Naive thymus-derived CD4-positive, alpha-beta T cell (primary cell): ENCODE measurements around the gene HMGN4. TPM values are rescaled to one million over a fixed set of nuclear protein-coding genes. Genes with fewer than 3 reads are reported as not detected.

ENCODE experiments used
- ATAC-seq: fragments of 150-1000 bp; cut with Tn5 transposase; 2 replicates; pipeline ENCODE4 v1.10.0; 2021; ENCODE audit warnings: mild to moderate bottlenecking, moderate library complexity
- CTCF ChIA-PET: fragments of 350-600 bp; sonication (Branson Sonifier 250); formaldehyde crosslinking; loops from one replicate; lab custom pipeline; 2021; ENCODE audit warnings: antibody characterized with exemption; lab: Charles Lee
- POLR2A ChIA-PET: fragments of 350-600 bp; sonication (Branson Sonifier 250); formaldehyde crosslinking; loops from one replicate; lab custom pipeline; 2021; ENCODE audit warnings: antibody characterized with exemption, inconsistent platforms; lab: Charles Lee
- DNase-seq, 9 donors: peaks; one replicate each; pipeline versions ENCODE4 v3.0.0 to v3.0.0-alpha.2; 2020 to 2022; ENCODE audit warnings: mixed read lengths in 1 of 9
- H3K27ac ChIP-seq: one replicate; pipeline ENCODE4 v1.7.0; 2013; ENCODE audit warnings: mild to moderate bottlenecking, low read depth, low read length, moderate library complexity
- H3K27me3 ChIP-seq, 2 donors: one replicate each; pipeline ENCODE4 v1.7.0; 2013; ENCODE audit warnings: low read length in 2 of 2, mild to moderate bottlenecking in 2 of 2, moderate library complexity in 2 of 2; ENCODE audit not compliant: control insufficient read depth in 2 of 2, insufficient read depth in 2 of 2
- H3K36me3 ChIP-seq, 3 experiments: 1 replicate in 2 of 3; 2 replicates in 1 of 3; pipeline ENCODE4 v1.7.0; 2013; ENCODE audit warnings: low read length in 3 of 3, mild to moderate bottlenecking in 3 of 3, moderate library complexity in 1 of 3; ENCODE audit not compliant: insufficient read depth in 3 of 3, control insufficient read depth in 2 of 3
- H3K4me1 ChIP-seq, 2 donors: one replicate each; pipeline ENCODE4 v1.7.0; 2013; ENCODE audit warnings: low read length in 2 of 2, mild to moderate bottlenecking in 2 of 2, moderate library complexity in 1 of 2; ENCODE audit not compliant: control insufficient read depth in 2 of 2, insufficient read depth in 2 of 2
- H3K4me3 ChIP-seq: 2 replicates; pipeline ENCODE4 v1.7.0; 2013; ENCODE audit warnings: mild to moderate bottlenecking, low read length
- H3K9me3 ChIP-seq, 3 experiments: 1 replicate in 2 of 3; 2 replicates in 1 of 3; pipeline ENCODE4 v1.7.0; 2013; ENCODE audit warnings: low read length in 3 of 3; ENCODE audit not compliant: control insufficient read depth in 2 of 3
- H3K27ac Mint-ChIP-seq, 9 donors: one replicate each; pipeline ENCODE4 v1.8.0; 2020 to 2022; ENCODE audit warnings: mixed read lengths in 9 of 9, mild to moderate bottlenecking in 8 of 9, moderate library complexity in 5 of 9, inconsistent platforms in 2 of 9
- H3K27me3 Mint-ChIP-seq, 5 donors: one replicate each; pipeline ENCODE4 v1.8.0; 2021 to 2022; ENCODE audit warnings: mixed read lengths in 5 of 5, mild to moderate bottlenecking in 1 of 5
- H3K36me3 Mint-ChIP-seq, 5 donors: one replicate each; pipeline ENCODE4 v1.8.0; 2020 to 2022; ENCODE audit warnings: mixed read lengths in 5 of 5, mild to moderate bottlenecking in 3 of 5, inconsistent platforms in 1 of 5
- H3K4me1 Mint-ChIP-seq, 7 donors: one replicate each; pipeline ENCODE4 v1.8.0; 2020 to 2022; ENCODE audit warnings: mixed read lengths in 7 of 7, mild to moderate bottlenecking in 3 of 7, inconsistent platforms in 1 of 7
- H3K4me3 Mint-ChIP-seq, 10 donors: one replicate each; pipeline ENCODE4 v1.8.0; 2020 to 2022; ENCODE audit warnings: mild to moderate bottlenecking in 10 of 10, mixed read lengths in 10 of 10, moderate library complexity in 6 of 10, inconsistent platforms in 2 of 10
- H3K9me3 Mint-ChIP-seq, 11 donors: one replicate each; pipeline ENCODE4 v1.8.0; 2020 to 2022; ENCODE audit warnings: mixed read lengths in 11 of 11, mild to moderate bottlenecking in 4 of 11, inconsistent platforms in 1 of 11, moderate library complexity in 1 of 11
- intact Hi-C, 2 donors: fragments of 100-400 bp; cut with micrococcal nuclease; formaldehyde crosslinking; loops; one replicate each; pipeline ENCODE4 v1.15.1; 2023
- polyA plus RNA-seq, 2 donors: library from polyadenylated mRNA; unstranded; fragments of 300-500 nt; fragmentation: Illumina TruSeq; gene quantifications; one replicate each; pipeline ENCODE4 v1.2.3, GENCODE V29; 2021
- total RNA-seq, 6 experiments: library from RNA in 5 of 6; stranded (reverse) in 5 of 6; gene quantifications; 1 replicate in 5 of 6; 2 replicates in 1 of 6; pipeline ENCODE4 v1.2.3 and lab custom pipeline; 2021 to 2026

Gene HMGN4
- total and polyA plus RNA-seq, 7 experiments from 2014 or later, result 37.6 to 154 (median 90.2) TPM

DNA sequence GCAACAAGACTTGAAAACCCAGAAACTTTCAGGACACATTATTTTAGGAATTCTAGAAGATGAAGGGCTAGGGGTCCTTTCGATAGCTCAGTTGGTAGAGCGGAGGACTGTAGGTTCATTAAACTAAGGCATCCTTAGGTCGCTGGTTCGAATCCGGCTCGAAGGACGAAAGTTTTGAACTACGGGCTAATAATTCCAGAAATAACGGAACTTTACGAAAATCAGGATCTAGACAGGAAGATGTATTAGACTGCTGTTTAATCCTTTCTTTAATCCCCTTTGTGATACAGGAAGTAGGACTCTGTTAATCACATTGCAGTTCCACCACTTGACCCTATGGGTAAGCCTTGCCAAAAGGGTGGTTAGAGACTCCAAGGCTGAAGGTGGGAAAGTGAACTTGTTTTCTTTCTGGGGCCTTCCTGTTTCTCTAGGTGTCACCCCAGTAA is 37.4 kb downstream of the HMGN4 start:
- Mint-ChIP-seq H3K4me3 (peak overlapping the region in 1 of 10 donors; percentile 23), H3K36me3 (peaks cover 0 to 6% (median 0%) of the 10 kb centered on the region in 5 donors), H3K27me3 (peaks cover 0 to 16% (median 0%) of the 10 kb centered on the region in 5 donors), H3K4me1 (peaks cover 18 to 43% (median 32%) of the 10 kb centered on the region in 7 donors), H3K27ac (no peak overlapping the region), H3K9me3 (peaks cover 0 to 34% (median 11%) of the 10 kb centered on the region in 11 donors)
- CTCF ChIA-PET, result interaction anchor here (3.9 kb wide), 1 partner anchor 20 kb away, joined by 18 read pairs; the partner anchor contains the start of gene ABT1
- H3K4me1 ChIP-seq, result peaks cover 0 to 6% of the 10 kb centered on the region in 2 donors
- POLR2A ChIA-PET, result interaction anchor here (0.6 to 4.4 kb wide), 3 partner anchors 19 to 39 kb away, joined by 3 to 25 read pairs (median 3); no protein-coding TSS in a partner anchor
- H3K9me3 ChIP-seq, result peaks cover 0 to 6% (median 4%) of the 10 kb centered on the region in 3 experiments
- no peak overlapping the region for H3K27ac ChIP-seq
- intact Hi-C loops, result loop anchor here in 1 of 2 donors (10.0 kb wide), 1 partner anchor 1319 kb away; a partner anchor contains a TSS
- no peaks in the 10 kb centered on the region for H3K27me3 ChIP-seq
- no peaks in the 10 kb centered on the region for H3K36me3 ChIP-seq
- DNase-seq (no peak), ATAC-seq (no peak)
- H3K4me3 ChIP-seq, result no peak overlapping the region

DNA sequence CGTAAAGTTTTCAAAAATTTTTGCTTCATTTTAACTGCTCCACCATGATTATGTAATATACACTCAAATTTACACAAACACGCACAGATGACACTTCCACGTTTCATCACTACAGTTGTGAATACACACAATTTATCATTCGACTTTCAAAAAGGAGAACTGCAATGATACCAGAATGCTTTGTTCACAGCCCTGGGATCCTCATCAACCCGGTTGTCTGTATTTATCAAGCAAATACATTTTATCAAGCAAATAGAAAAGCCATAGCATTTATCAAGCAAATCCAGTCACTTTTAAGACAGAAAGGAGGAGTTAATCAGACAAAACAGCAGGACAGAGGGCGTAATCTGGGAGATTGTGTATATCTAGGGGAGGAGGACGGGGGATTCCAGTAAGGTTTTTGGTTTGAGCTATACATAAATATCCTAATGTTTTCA is 38.3 kb downstream of the HMGN4 start:
- ATAC-seq, result no peak
- Histone ChIP-seq H3K36me3 (no peaks in the 10 kb centered on the region), H3K4me3 (peak overlapping the region; percentile 47), H3K27ac (no peak overlapping the region), H3K9me3 (peaks cover 0 to 6% (median 4%) of the 10 kb centered on the region in 3 experiments), H3K27me3 (no peaks in the 10 kb centered on the region), H3K4me1 (peaks cover 0 to 6% of the 10 kb centered on the region in 2 donors)
- H3K27ac Mint-ChIP-seq, result peak overlapping the region in 7 of 9 donors; percentile 0 to 97 (median 85)
- H3K4me3 Mint-ChIP-seq, result peak overlapping the region in 9 of 10 donors; percentile 39 to 89 (median 85)
- H3K27me3 Mint-ChIP-seq, result peaks cover 0 to 16% (median 0%) of the 10 kb centered on the region in 5 donors
- peaks cover 0 to 34% (median 11%) of the 10 kb centered on the region in 11 donors for H3K9me3 Mint-ChIP-seq
- H3K36me3 Mint-ChIP-seq, result peaks cover 0 to 6% (median 0%) of the 10 kb centered on the region in 5 donors
- intact Hi-C loops, result loop anchor here in 1 of 2 donors (10.0 kb wide), 1 partner anchor 1318 kb away; a partner anchor contains a TSS
- ChIA-PET CTCF (interaction anchor here (0.9 to 3.9 kb wide), 4 partner anchors 15 to 401 kb away, joined by 3 to 18 read pairs (median 4); partner anchors contain the start of gene ABT1), POLR2A (interaction anchor here (0.8 to 1.4 kb wide), 8 partner anchors 7 to 291 kb away, joined by 3 to 7 read pairs (median 4); a partner anchor contains a TSS)
- DNase-seq, result no peak
- peaks cover 16 to 41% (median 31%) of the 10 kb centered on the region in 7 donors for H3K4me1 Mint-ChIP-seq

DNA sequence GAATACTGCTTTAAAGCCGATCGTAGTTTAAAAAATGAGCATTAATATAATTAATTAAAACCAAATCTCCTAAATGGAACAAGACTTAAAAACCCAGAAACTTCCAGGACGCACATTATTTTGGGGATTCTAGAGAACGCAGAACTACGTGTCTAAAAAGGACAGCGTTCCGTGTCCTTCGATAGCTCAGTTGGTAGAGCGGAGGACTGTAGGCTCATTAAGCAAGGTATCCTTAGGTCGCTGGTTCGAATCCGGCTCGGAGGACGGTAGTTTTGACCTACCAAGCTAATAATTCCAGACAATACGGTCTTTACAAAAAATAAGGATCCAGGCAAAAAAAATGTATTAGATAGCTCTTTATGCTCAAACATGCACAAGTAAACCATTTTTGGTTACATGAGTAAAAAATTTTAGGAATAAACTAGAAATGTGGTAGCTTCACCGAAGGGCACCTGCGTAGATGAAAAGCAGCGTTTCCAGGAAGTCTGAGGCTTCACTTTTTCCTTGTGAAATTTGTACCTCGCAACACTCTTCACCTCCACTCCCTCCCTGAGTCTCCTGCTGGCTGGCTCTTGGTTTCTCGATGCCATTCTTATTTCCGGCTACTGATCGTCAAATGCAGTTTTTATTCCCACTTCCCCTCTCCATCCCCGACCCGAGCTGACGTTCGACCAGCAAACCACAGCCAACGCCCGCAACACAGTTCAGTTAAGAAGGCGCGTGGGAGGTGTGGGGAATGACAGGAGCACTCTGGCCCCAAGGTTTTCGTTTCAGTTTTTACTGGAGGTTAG is 39.0 kb downstream of the HMGN4 start:
- Mint-ChIP-seq H3K9me3 (peaks cover 0 to 34% (median 11%) of the 10 kb centered on the region in 11 donors), H3K4me1 (peaks cover 11 to 34% (median 24%) of the 10 kb centered on the region in 7 donors), H3K27ac (peak overlapping the region; percentile 76 to 97 (median 87)), H3K27me3 (peaks cover 0 to 16% (median 0%) of the 10 kb centered on the region in 5 donors), H3K36me3 (peaks cover 0 to 6% (median 0%) of the 10 kb centered on the region in 5 donors), H3K4me3 (peak overlapping the region; percentile 75 to 89 (median 86))
- peak in 8 of 9 donors; percentile 41 to 69 (median 58) for DNase-seq
- Histone ChIP-seq H3K4me3 (peak overlapping the region; percentile 47), H3K36me3 (no peaks in the 10 kb centered on the region), H3K27ac (no peak overlapping the region), H3K4me1 (peaks cover 0 to 4% of the 10 kb centered on the region in 2 donors), H3K27me3 (no peaks in the 10 kb centered on the region), H3K9me3 (peaks cover 0 to 6% (median 4%) of the 10 kb centered on the region in 3 experiments)
- ATAC-seq, result peak; percentile 58
- CTCF ChIA-PET, result interaction anchor here (0.6 to 3.9 kb wide), 5 partner anchors 12 to 401 kb away, joined by 3 to 18 read pairs (median 4); partner anchors contain the start of gene ABT1
- intact Hi-C loops, result loop anchor here (1.0 to 10.0 kb wide), 3 partner anchors 17 to 1318 kb away; a partner anchor contains a TSS
- POLR2A ChIA-PET, result interaction anchor here (0.8 to 1.4 kb wide), 9 partner anchors 8 to 292 kb away, joined by 3 to 7 read pairs (median 4); a partner anchor contains a TSS

DNA sequence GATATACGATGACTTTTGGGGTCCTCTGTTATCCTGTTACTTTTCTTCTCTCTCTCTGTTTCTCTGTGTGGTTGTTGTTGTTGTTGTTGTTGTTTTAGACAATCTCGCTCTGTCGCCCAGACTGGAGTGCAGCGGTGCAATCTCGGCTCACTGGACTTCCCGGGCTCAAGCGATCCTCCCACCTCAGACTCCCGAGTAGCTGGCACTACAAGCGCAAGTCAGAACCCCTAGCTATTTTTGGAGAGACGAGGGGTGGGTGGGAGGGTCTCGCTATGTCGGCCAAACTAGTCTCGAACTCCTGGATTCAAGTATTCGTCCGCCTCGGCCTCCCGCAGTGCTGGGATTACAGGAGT is 39.5 kb downstream of the HMGN4 start:
- Mint-ChIP-seq H3K9me3 (peaks cover 0 to 34% (median 11%) of the 10 kb centered on the region in 11 donors), H3K4me3 (peak overlapping the region; percentile 75 to 89 (median 86)), H3K4me1 (peaks cover 11 to 29% (median 20%) of the 10 kb centered on the region in 7 donors), H3K27me3 (peaks cover 0 to 17% (median 0%) of the 10 kb centered on the region in 5 donors), H3K27ac (peak overlapping the region in 8 of 9 donors; percentile 76 to 97 (median 88)), H3K36me3 (peaks cover 0 to 6% (median 0%) of the 10 kb centered on the region in 5 donors)
- H3K4me3 ChIP-seq, result peak overlapping the region; percentile 47
- no peaks in the 10 kb centered on the region for H3K36me3 ChIP-seq
- ChIA-PET CTCF (interaction anchor here (1.7 to 4.1 kb wide), 3 partner anchors 14 to 18 kb away, joined by 6 to 18 read pairs (median 16); partner anchors contain the start of gene ABT1), POLR2A (interaction anchor here (1.0 to 1.4 kb wide), 5 partner anchors 18 to 361 kb away, joined by 3 to 4 read pairs (median 4); a partner anchor contains a TSS)
- peaks cover 0 to 3% of the 10 kb centered on the region in 2 donors for H3K4me1 ChIP-seq
- intact Hi-C loops, result loop anchor here (1.0 to 10.0 kb wide), 3 partner anchors 17 to 1317 kb away; a partner anchor contains a TSS
- peaks cover 0 to 6% (median 4%) of the 10 kb centered on the region in 3 experiments for H3K9me3 ChIP-seq
- H3K27ac ChIP-seq, result no peak overlapping the region
- H3K27me3 ChIP-seq, result no peaks in the 10 kb centered on the region
- ATAC-seq (no peak), DNase-seq (no peak)

DNA sequence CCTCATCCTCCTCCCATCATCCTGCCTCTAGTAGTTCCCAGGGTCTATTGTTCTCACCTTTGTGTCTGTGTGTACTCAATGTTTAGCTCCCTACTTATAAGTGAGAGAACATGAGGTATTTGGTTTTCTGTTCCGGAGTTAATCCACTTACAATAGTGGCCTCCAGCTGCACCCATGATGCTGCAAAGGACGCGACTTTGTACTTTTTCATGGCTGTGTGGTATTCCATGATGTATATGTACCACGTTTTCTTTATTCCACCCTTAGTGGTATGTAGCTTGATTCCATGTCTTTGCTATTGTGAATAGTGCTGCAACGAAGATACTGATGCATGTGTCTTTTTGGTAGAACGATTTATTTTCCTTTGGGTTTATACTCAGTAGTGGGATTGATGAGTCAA is 40.1 kb downstream of the HMGN4 start:
- no peak for ATAC-seq
- Mint-ChIP-seq H3K27ac (peak overlapping the region in 1 of 9 donors; percentile 3), H3K9me3 (peaks cover 0 to 34% (median 11%) of the 10 kb centered on the region in 11 donors), H3K4me1 (peaks cover 11 to 26% (median 16%) of the 10 kb centered on the region in 7 donors), H3K27me3 (peaks cover 4 to 22% (median 5%) of the 10 kb centered on the region in 5 donors), H3K36me3 (peaks cover 0 to 6% (median 0%) of the 10 kb centered on the region in 5 donors), H3K4me3 (peak overlapping the region in 6 of 10 donors; percentile 38 to 87 (median 66))
- Histone ChIP-seq H3K9me3 (peaks cover 0 to 6% (median 4%) of the 10 kb centered on the region in 3 experiments), H3K4me1 (peaks cover 0 to 3% of the 10 kb centered on the region in 2 donors), H3K27me3 (no peaks in the 10 kb centered on the region), H3K27ac (no peak overlapping the region), H3K36me3 (no peaks in the 10 kb centered on the region), H3K4me3 (no peak overlapping the region)
- ChIA-PET CTCF (interaction anchor here (0.5 to 4.1 kb wide), 2 partner anchors 17 to 46 kb away, joined by 3 to 16 read pairs; no protein-coding TSS in a partner anchor), POLR2A (interaction anchor here (1.0 to 1.5 kb wide), 3 partner anchors 17 to 361 kb away, joined by 3 to 4 read pairs (median 4); a partner anchor contains a TSS)
- intact Hi-C loops, result loop anchor here in 1 of 2 donors (10.0 kb wide), 1 partner anchor 1317 kb away; a partner anchor contains a TSS
- no peak for DNase-seq
